Activated naive CD4-positive, alpha-beta T cell treated with anti-CD3 and anti-CD28 coated beads, Interleukin-2, amount 50 U/mL, for 72 hours (primary cell): ENCODE measurements around the gene DYRK3. TPM values are rescaled to one million over a fixed set of nuclear protein-coding genes. Genes with fewer than 3 reads are reported as not detected.

Experiments used
- ATAC-seq, 2 donors: fragments of 150-1000 bp; cut with Tn5 transposase; 2 replicates each; pipeline ENCODE4 v1.10.0; 2021; ENCODE audit warnings: mild to moderate bottlenecking in 2 of 2, moderate library complexity in 2 of 2
- DNase-seq, 2 donors: peaks; one replicate each; pipeline ENCODE4 v3.0.0; 2021 to 2022; ENCODE audit warnings: low spot score in 2 of 2
- H3K27ac Mint-ChIP-seq, 2 donors: one replicate each; pipeline ENCODE4 v1.8.0; 2022; ENCODE audit warnings: mild to moderate bottlenecking in 2 of 2, mixed read lengths in 2 of 2
- H3K36me3 Mint-ChIP-seq, 2 donors: one replicate each; pipeline ENCODE4 v1.8.0; 2022; ENCODE audit warnings: mixed read lengths in 2 of 2
- H3K9me3 Mint-ChIP-seq, 2 donors: one replicate each; pipeline ENCODE4 v1.8.0; 2022; ENCODE audit warnings: mixed read lengths in 2 of 2
- total RNA-seq, 2 donors: library from RNA; stranded (reverse); gene quantifications; one replicate each; pipeline ENCODE4 v1.2.3, GENCODE V29; 2022

The DYRK3 gene
- total RNA-seq, 2 donors from 2014 or later, result 2.8 to 12.8 TPM

GRCh38 chr1:206685334-206685768 lies 50.0 kb downstream of the DYRK3 start:
- Mint-ChIP-seq H3K9me3 (no peaks in the 10 kb centered on the region), H3K27ac (peak overlapping the region; percentile 96 to 97), H3K36me3 (peaks cover 11 to 14% of the 10 kb centered on the region in 2 donors)
- ATAC-seq (peak; percentile 44 to 62), DNase-seq (no peak)

DNA sequence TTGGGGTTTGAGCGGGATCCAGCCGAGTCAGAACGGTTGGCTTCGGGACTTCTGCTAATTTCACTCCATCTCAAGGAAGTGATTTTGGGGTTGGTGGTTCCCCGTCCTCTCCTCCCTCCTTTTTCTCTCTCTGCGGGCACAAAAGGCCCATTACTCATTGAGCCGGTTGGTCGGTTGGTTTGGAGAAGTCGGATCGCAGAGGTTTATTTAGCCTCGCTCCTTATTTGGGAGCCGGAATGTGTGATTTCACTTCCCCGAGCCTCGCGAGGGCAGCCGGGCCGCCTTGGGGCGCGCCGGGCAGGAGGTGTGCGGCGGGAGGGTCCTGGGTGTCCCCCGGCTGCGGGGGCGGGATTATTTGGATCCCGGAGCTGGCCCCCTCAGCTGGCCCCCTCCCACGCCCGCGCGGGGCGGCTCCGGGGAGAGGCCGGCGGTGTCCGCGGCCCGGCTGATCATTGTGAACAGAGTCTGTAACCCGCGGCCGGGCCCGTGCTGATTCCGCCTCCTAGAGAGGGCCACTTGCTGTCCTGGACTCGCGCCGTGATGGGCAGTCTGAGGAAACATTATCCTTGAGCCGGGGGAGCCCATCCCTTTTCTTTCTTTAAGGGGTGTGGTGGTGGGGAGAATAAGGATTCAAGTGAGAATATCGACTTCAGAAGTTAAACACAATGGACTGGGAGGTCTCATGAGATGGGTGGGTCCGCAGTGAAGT lies 50.6 kb downstream of the DYRK3 start:
- ATAC-seq, result peak; percentile 68 to 75
- Mint-ChIP-seq H3K27ac (peak overlapping the region; percentile 96 to 99), H3K36me3 (peaks cover 11 to 14% of the 10 kb centered on the region in 2 donors), H3K9me3 (no peaks in the 10 kb centered on the region)
- DNase-seq, result peak; percentile 58 to 87

DNA sequence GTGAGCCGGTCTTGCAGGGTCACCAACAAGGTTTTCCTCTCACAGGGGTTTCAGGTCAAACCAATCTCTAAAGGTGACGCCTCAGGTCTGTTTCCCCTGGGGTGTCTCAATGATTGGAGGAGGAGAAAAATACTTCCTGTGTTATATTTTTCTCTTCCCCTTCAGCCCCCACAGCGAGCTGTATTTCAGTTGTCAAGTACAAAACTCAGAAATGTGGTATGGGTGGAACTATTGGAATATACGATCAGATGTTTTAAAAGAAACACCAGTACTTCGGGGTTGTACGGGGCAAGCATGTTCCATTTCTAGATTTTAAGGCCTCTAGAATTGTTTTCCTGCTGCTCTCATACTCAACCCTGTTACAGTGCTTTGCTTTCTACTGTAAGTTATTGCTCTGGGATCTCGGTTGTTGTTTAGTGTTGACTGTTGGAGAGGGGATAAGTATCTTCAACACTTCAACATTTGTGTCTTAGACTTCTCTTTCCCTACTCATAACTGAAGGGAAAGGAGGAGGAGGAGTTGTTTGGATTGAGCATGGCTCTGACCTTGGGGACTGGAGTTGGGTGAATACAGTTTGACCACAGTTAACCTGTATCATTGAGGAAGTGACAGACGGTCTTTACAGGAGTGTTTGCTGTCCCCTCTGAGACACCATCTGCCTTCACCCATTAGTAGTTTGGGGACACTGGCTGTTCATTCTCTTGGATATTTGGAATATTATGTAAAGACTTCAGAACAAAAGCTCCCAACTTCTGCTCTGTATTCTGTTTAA lies 51.3 kb downstream of the DYRK3 start:
- no peaks in the 10 kb centered on the region for H3K9me3 Mint-ChIP-seq

GRCh38 chr1:206687251-206687914 lies 52.0 kb downstream of the DYRK3 start:
- ATAC-seq (no peak), DNase-seq (no peak)
- Mint-ChIP-seq H3K36me3 (peaks cover 11 to 14% of the 10 kb centered on the region in 2 donors), H3K9me3 (no peaks in the 10 kb centered on the region), H3K27ac (peak overlapping the region in 1 of 2 donors; percentile 96)

More for the DNA sequence above, 51.3 kb downstream of the DYRK3 start:
- peak in 1 of 2 donors; percentile 31 for DNase-seq
- Mint-ChIP-seq H3K27ac (peak overlapping the region; percentile 96 to 99), H3K36me3 (peaks cover 11 to 14% of the 10 kb centered on the region in 2 donors)
- ATAC-seq, result peak; percentile 18 to 20

DNA sequence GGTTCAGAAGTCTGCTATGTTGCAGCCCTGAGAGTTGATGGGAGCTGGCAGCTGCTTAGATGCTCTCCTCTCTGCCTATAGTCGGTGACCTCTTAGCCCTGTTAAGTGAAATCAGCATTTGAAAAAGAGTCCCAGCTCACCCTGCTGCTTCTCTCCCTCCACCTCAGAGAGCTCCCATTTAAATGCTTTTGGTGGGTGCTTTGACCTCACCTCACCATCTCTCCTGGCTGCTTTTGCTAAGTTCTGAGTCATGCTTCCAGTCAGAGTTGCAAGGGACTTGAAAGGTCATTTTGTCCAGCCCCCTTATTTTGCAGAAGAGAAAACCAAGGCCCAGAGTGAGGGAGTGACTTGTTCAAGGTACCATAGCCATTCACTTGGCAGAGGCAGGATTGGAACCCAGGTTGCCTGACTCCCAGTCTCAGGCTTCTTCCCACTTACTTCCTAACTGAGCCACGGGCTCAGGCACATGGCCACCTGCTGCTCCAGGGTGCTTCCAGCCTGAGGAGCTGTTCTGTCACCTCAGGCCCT lies 52.6 kb downstream of the DYRK3 start:
- ATAC-seq, result peak in 1 of 2 donors; percentile 35
- Mint-ChIP-seq H3K36me3 (peaks cover 11 to 14% of the 10 kb centered on the region in 2 donors), H3K9me3 (no peaks in the 10 kb centered on the region), H3K27ac (peak overlapping the region in 1 of 2 donors; percentile 96)
- no peak for DNase-seq

DNA sequence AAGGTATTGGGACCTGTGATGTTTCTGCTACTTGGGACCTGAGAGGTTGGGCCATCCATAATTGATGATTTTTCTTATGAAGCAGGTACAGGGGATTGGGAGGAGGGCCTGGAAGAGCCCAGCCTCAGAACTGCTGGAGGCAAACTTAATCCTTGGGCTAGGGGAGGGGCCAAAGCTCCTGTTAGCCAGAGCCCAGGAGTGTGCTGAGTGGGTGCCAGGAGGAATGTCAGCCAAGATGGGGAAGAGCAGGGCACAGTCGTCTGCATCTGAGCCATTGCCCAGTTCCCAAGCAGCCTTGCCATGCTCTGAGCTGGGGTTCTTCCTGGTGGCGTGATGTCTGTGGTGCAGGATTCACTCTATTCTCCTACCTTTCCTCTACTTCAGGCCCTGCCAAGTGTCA lies 55.2 kb downstream of the DYRK3 start:
- DNase-seq (no peak), ATAC-seq (no peak)
- Mint-ChIP-seq H3K27ac (no peak overlapping the region), H3K9me3 (no peaks in the 10 kb centered on the region), H3K36me3 (peaks cover 11 to 15% of the 10 kb centered on the region in 2 donors)

DNA sequence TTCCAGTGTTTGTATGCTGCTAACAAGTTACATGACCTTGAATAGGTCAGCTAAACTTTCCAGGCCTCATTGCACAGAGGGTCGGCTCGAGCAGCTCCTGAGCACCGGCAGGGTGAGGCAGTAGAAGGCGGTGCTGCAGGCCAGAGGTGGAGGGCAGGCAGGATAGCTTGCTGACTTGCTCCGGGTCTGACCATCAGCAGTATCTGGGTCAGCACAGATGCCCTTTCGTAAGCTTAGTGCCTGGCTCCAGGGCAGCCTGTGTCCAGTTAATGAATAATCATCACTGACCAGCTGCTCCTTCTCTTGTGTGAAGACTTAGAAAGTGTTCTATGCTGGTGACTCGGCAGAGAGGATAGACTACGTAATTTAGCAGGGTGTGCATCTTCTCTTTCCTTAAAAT lies 56.3 kb downstream of the DYRK3 start:
- ATAC-seq, result no peak
- DNase-seq, result no peak
- Mint-ChIP-seq H3K27ac (no peak overlapping the region), H3K36me3 (peaks cover 13 to 15% of the 10 kb centered on the region in 2 donors), H3K9me3 (no peaks in the 10 kb centered on the region)

GRCh38 chr1:206693029-206693428 lies 57.7 kb downstream of the DYRK3 start:
- Mint-ChIP-seq H3K36me3 (peaks cover 9 to 15% of the 10 kb centered on the region in 2 donors), H3K27ac (peak overlapping the region in 1 of 2 donors; percentile 4), H3K9me3 (no peaks in the 10 kb centered on the region)
- no peak for ATAC-seq
- DNase-seq, result no peak

DNA sequence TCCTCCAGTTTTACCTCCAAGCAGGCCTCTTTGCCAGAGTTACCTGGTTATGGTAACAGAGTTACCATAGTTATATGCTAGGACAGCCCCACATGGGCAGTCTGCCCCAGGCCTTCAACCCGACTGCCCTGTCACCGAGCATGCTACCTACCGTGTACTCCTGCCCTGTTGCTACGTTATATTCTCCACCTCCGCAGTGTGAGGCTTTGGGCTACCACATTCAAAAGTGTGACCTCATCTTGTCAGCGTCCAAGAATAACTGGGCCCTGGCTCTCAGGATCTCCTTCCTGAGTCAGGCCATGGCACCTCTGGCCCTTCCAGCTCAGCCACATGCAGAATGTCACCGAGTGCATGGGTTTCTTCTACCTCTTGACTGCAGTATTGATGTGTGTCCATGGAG lies 58.3 kb downstream of the DYRK3 start:
- DNase-seq, result no peak
- peak in 1 of 2 donors; percentile 29 for ATAC-seq
- Mint-ChIP-seq H3K9me3 (no peaks in the 10 kb centered on the region), H3K27ac (peak overlapping the region in 1 of 2 donors; percentile 20), H3K36me3 (peaks cover 9 to 15% of the 10 kb centered on the region in 2 donors)

DNA sequence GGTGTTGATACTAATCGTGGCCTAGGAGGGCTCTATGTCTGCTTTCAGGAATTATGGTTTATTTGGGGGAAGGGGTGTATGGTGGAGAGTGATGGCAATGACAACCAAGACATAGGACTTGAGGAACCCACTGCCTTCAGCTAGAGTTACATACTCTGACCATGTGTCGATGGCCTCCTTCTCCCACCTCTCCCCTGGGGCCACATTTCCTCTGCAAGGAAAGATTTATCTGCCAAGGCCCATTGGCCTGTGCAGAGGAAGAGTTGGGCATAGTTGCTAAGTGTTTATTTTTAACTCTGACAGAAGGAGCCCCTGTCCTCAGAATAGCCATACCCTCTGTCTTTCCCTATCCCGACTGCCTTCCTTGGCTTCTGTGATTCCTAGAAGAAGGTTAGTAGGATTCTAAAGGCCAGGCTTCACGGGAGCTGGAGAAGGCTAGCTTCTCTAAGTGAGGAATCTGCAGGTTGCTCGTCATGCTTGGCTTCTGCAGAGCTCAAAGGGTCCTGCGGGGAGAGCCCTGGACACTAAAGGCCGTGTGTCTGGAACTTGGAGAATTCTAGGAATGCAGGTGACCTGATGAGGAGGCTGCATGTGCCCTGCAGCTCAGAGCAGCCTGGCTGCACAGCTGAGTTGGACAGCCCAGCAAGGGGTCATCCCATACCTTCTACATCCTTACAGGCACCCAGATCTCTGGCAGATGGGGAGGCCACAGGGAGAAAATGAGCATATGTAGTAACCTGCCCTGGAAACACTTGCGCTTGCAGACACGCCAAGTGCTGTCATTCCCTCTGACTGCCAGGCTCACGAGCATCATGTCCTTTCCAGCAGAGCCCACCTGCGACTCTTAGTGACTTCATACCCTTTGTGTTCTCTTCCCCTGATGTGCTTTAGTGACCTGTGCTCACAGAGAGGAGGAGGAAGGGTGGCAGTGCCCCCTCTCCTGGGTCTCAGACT lies 59.1 kb downstream of the DYRK3 start:
- ATAC-seq (no peak), DNase-seq (no peak)
- H3K27ac Mint-ChIP-seq, result peak overlapping the region in 1 of 2 donors; percentile 20
- H3K36me3 Mint-ChIP-seq, result peaks cover 9 to 15% of the 10 kb centered on the region in 2 donors
- H3K9me3 Mint-ChIP-seq, result no peaks in the 10 kb centered on the region

- Mint-ChIP-seq H3K27ac (no peak overlapping the region), H3K9me3 (no peaks in the 10 kb centered on the region), H3K36me3 (peaks cover 9 to 15% of the 10 kb centered on the region in 2 donors)
- DNase-seq (no peak), ATAC-seq (no peak)
These were observed 60.4 kb downstream of the DYRK3 start for GRCh38 chr1:206695733-206696132.

- ATAC-seq, result peak; percentile 11 to 22
- no peaks in the 10 kb centered on the region for H3K9me3 Mint-ChIP-seq
- no peak for DNase-seq
- H3K36me3 Mint-ChIP-seq, result peaks cover 9 to 15% of the 10 kb centered on the region in 2 donors
- no peak overlapping the region for H3K27ac Mint-ChIP-seq
These were observed 61.7 kb downstream of the DYRK3 start for GRCh38 chr1:206696812-206697585.

DNA sequence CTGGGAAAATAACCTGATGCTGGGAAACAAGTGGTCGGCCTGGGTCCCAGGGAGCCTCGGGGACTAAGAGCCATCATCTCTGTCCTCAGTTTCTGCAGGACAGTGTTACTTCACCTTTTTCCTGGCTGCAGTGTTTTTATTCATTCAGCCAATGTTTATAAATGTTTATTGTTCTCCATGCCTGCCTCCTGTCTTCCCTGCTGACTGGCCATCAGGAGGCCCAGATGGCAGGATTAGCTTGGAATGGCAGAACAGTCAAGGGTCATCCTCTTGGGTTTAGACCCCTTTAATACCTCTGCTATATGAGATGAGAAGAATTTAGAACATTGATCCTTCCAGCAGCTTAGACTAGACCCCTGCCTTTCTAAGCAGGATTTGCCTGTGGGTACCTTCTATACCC lies 62.7 kb downstream of the DYRK3 start:
- H3K27ac Mint-ChIP-seq, result no peak overlapping the region
- no peaks in the 10 kb centered on the region for H3K9me3 Mint-ChIP-seq
- ATAC-seq (no peak), DNase-seq (no peak)
- peaks cover 9 to 15% of the 10 kb centered on the region in 2 donors for H3K36me3 Mint-ChIP-seq
